Measurements from ENCODE around the gene ETNPPL.
A peak's percentile ranks its signal among the peaks of the same experiment; 100 is the strongest.

ETNPPL gene

GRCh38 chr4:108709234-108709633 is 53.6 kb downstream of the ETNPPL start:
- TF ChIP-seq CTCF (IDR thresholded peaks at IDR 0.05; ENCODE audit: low read depth, low read length, missing control alignments) = no peak
- DNase-seq (ENCODE audit: low read depth) = no peak
- H3K4me3 ChIP-seq (ENCODE audit: low read depth, low read length) = no peak overlapping the region
- in situ Hi-C loops (cut with HindIII; ENCODE audit: low sequenced_read_pairs) = no loop called here

DNA sequence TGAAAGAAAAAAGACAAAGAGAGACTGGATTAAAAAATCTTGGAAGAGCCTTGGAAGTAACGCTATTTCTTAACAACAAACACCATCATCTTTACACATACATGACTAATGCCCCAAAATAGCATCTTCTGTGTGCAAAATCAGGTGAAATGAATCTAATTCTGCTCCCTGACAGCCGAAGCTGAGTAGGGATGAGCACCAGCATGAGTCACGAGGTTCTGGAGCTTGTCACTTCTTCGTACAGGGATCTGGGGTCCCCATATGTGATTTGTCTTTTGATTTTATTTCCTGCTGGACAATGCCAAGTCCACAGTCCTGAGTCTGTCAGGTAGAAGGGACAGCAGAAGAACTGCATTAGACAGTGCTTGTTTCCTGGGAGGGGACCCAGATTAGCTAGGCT is 56.6 kb downstream of the ETNPPL start:
- in situ Hi-C loops (cut with HindIII; ENCODE audit: low sequenced_read_pairs) = no loop called here
- H3K4me3 ChIP-seq (ENCODE audit: low read depth, low read length) = no peak overlapping the region
- no peak for DNase-seq (ENCODE audit: low read depth)
- TF ChIP-seq CTCF (IDR thresholded peaks at IDR 0.05; ENCODE audit: low read depth, low read length, missing control alignments) = no peak

GRCh38 chr4:108703966-108704365 is 58.9 kb downstream of the ETNPPL start:
- TF ChIP-seq CTCF (IDR thresholded peaks at IDR 0.05; ENCODE audit: low read depth, low read length, missing control alignments) = no peak
- no peak for DNase-seq (ENCODE audit: low read depth)
- in situ Hi-C loops (cut with HindIII; ENCODE audit: low sequenced_read_pairs) = no loop called here
- H3K4me3 ChIP-seq (ENCODE audit: low read depth, low read length) = no peak overlapping the region

DNA sequence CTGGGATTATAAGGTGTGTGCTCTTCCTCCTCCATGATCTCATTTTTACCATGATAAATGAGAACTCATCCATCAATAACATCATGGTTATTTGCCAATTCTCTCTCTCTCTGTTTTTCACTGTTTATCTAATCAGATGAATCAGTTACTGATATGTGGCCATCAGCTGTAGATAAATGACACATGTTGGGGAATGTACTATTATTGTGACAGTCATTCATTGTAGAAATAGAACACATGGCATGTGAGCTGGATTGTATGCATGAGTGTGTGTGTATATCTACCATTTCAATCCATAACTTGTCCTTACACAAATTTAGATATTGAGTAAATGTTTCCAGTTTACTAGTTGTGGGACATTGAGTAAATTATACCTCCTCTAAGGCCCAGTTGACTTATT is 59.5 kb downstream of the ETNPPL start:
- no peak for DNase-seq (ENCODE audit: low read depth)
- TF ChIP-seq CTCF (IDR thresholded peaks at IDR 0.05; ENCODE audit: low read depth, low read length, missing control alignments) = no peak
- no peak overlapping the region for H3K4me3 ChIP-seq (ENCODE audit: low read depth, low read length)
- in situ Hi-C loops (cut with HindIII; ENCODE audit: low sequenced_read_pairs) = no loop called here

DNA sequence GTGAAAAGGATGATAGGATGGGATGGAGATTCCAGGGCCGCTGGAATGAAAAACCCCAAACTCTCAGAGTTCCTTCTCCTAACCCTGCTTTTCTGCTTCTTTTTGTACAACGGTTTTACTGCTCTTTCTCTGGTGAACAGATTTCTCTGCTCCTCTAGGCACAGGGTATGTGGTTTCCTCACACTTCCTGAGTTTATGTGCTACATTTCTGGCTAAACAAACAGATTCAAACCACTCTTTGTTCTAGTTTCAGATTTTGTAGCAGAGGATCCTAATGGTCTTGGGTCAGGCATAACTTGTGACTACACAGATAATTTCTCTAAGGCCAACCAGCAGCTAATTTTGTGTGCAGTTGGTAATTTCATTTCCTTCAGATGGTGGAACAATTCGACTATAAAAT is 59.9 kb downstream of the ETNPPL start:
- TF ChIP-seq CTCF (IDR thresholded peaks at IDR 0.05; ENCODE audit: low read depth, low read length, missing control alignments) = no peak
- in situ Hi-C loops (cut with HindIII; ENCODE audit: low sequenced_read_pairs) = no loop called here
- no peak overlapping the region for H3K4me3 ChIP-seq (ENCODE audit: low read depth, low read length)
- DNase-seq (ENCODE audit: low read depth) = peak; percentile 37

DNA sequence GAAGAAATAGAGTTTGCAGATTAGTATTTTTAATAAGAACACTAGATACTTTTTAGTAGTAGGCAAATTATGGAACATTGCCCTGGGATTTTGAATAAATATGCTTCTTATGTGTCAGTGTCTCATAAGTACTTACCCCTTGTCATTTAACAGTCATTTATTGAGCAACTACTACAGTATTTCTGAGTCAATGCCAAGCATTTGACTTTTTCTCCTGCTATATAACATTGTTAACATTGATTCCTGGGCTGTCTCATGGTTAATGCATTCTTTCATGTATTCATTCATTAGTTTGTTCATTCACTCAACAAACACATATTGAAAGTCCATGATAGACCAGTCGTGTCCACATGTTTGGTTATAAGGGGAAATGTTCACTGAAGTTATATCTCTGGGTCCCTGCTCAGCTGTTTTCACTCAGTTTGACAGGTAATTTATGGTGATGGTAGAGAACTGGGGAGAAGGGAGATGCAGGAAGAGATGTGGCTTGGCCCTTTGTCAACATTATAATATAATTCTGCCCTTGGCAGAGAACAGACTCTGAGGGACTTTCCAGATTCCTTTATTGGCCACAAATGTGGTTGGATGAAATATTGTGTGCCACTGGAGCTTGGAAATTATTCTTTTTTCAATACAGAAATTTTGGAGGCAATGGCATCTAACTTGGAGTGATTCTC is 62.6 kb downstream of the ETNPPL start:
- DNase-seq (ENCODE audit: low read depth) = peak; percentile 67
- no peak overlapping the region for H3K4me3 ChIP-seq (ENCODE audit: low read depth, low read length)
- TF ChIP-seq CTCF (IDR thresholded peaks at IDR 0.05; ENCODE audit: low read depth, low read length, missing control alignments) = no peak
- in situ Hi-C loops (cut with HindIII; ENCODE audit: low sequenced_read_pairs) = no loop called here

Measured in astrocyte of the cerebellum (primary cell).